H1 (cell line): ENCODE data around the gene CCDC141. TPM values are rescaled to one million over a fixed set of nuclear protein-coding genes. Genes with fewer than 3 reads are reported as not detected.

ENCODE experiments used
- CTCF ChIA-PET: fragments of 300-600 bp; sonication (Branson Sonifier 250); formaldehyde crosslinking; loops from one replicate; lab custom pipeline; 2021; ENCODE audit not compliant: partially characterized antibody; lab: Charles Lee
- POLR2A ChIA-PET: fragments of 300-600 bp; sonication (Branson Sonifier 250); formaldehyde crosslinking; loops from one replicate; lab custom pipeline; 2021; ENCODE audit warnings: inconsistent platforms; ENCODE audit not compliant: partially characterized antibody; lab: Charles Lee
- DNase-seq, 2 experiments: peaks; one replicate each; pipeline versions ENCODE4 v3.0.0 to v3.0.0-alpha.2; 2010 to 2022; ENCODE audit warnings: low spot score in 2 of 2, low read depth in 1 of 2, mixed read lengths in 1 of 2
- FAIRE-seq: peaks from 2 replicates; lab custom pipeline; 2011; peaks lifted over from hg19 to GRCh38; lab: Jason Lieb, UNC
- H2AFZ ChIP-seq: 2 replicates; pipeline ENCODE4 v1.8.1; 2012; ENCODE audit warnings: low read length, inconsistent platforms
- H2AK5ac ChIP-seq: 2 replicates; pipeline ENCODE4 v1.6.1; 2013; ENCODE audit warnings: low read depth, low read length
- H2BK120ac ChIP-seq: replicated peaks from 2 replicates; pipeline ENCODE3; 2013; ENCODE audit warnings: low read depth, low read length, inconsistent platforms
- H2BK12ac ChIP-seq: 2 replicates; pipeline ENCODE4 v1.6.1; 2013; ENCODE audit warnings: low read depth, low read length
- H2BK15ac ChIP-seq: 2 replicates; pipeline ENCODE4 v1.6.1; 2013; ENCODE audit warnings: low read length
- H2BK20ac ChIP-seq: 2 replicates; pipeline ENCODE4 v1.6.1; 2013; ENCODE audit warnings: low read length
- H2BK5ac ChIP-seq: 2 replicates; pipeline ENCODE4 v1.6.1; 2013; ENCODE audit warnings: low read depth, low read length
- H3K14ac ChIP-seq: 2 replicates; pipeline ENCODE4 v1.6.1; 2013; ENCODE audit warnings: inconsistent platforms; ENCODE audit not compliant: insufficient read length
- H3K18ac ChIP-seq: 2 replicates; pipeline ENCODE4 v1.6.1; 2013; ENCODE audit warnings: low read length; ENCODE audit errors: extremely low read depth
- H3K23ac ChIP-seq: 2 replicates; pipeline ENCODE4 v1.6.1; 2013; ENCODE audit warnings: inconsistent platforms; ENCODE audit not compliant: insufficient read length
- H3K23me2 ChIP-seq: 2 replicates; pipeline ENCODE4 v1.6.1; 2013; ENCODE audit warnings: low read depth, low read length
- H3K27ac ChIP-seq: 2 replicates; pipeline ENCODE4 v1.6.1; 2011; ENCODE audit warnings: low read depth, low read length, inconsistent platforms
- H3K27me3 ChIP-seq, 4 experiments: replicated peaks in 1 of 4; 1 replicate in 1 of 4; 2 replicates in 3 of 4; pipeline versions ENCODE4 v1.6.1 to v1.8.1; 2011 to 2013; ENCODE audit warnings: low read length in 3 of 4, mild to moderate bottlenecking in 3 of 4, inconsistent platforms in 2 of 4, mixed read lengths in 2 of 4, moderate library complexity in 1 of 4; ENCODE audit not compliant: control insufficient read depth in 3 of 4, insufficient read depth in 3 of 4; ENCODE audit errors: extremely low read depth in 1 of 4
- H3K36me3 ChIP-seq, 4 experiments: 2 replicates each; pipeline versions ENCODE4 v1.6.1 to v1.8.1; 2011 to 2013; ENCODE audit warnings: mild to moderate bottlenecking in 4 of 4, low read length in 3 of 4, moderate library complexity in 2 of 4, control low read depth in 1 of 4, inconsistent platforms in 1 of 4; ENCODE audit not compliant: insufficient read depth in 4 of 4, control insufficient read depth in 2 of 4
- H3K4ac ChIP-seq: replicated peaks from 2 replicates; pipeline ENCODE3; 2013; ENCODE audit warnings: low read length, low read depth, mixed read lengths, inconsistent platforms; ENCODE audit not compliant: insufficient read length
- H3K4me1 ChIP-seq, 4 experiments: replicated peaks in 1 of 4; 1 replicate in 1 of 4; 2 replicates in 3 of 4; pipeline versions ENCODE4 v1.6.1 to v1.8.1; 2011 to 2013; ENCODE audit warnings: low read length in 3 of 4, inconsistent platforms in 2 of 4, mixed read lengths in 1 of 4; ENCODE audit not compliant: insufficient read depth in 4 of 4, control insufficient read depth in 3 of 4
- H3K4me2 ChIP-seq, 2 experiments: 2 replicates each; pipeline versions ENCODE4 v1.6.1 to v1.8.1; 2011 to 2013; ENCODE audit warnings: low read depth in 2 of 2, low read length in 2 of 2, control low read depth in 1 of 2, inconsistent platforms in 1 of 2, mild to moderate bottlenecking in 1 of 2; ENCODE audit not compliant: insufficient read depth in 1 of 2
- H3K4me3 ChIP-seq, 4 experiments: fragments of 200-600, 300-600 bp in 1 of 4; sonication (generic), shearing (Covaris generic), sonication (Bioruptor Twin) in 1 of 4; 2 replicates each; pipeline versions ENCODE4 v1.5.1 to v1.8.1; 2011 to 2016; ENCODE audit warnings: low read length in 4 of 4, low read depth in 3 of 4, control low read depth in 2 of 4, inconsistent platforms in 2 of 4, mild to moderate bottlenecking in 2 of 4, mixed read lengths in 1 of 4, moderate library complexity in 1 of 4; ENCODE audit not compliant: insufficient read depth in 2 of 4; ENCODE audit errors: extremely low read depth in 1 of 4
- H3K56ac ChIP-seq: replicated peaks from 2 replicates; pipeline ENCODE3; 2013; ENCODE audit warnings: low read depth, mild to moderate bottlenecking, mixed read lengths, low read length, inconsistent platforms; ENCODE audit not compliant: insufficient read length
- H3K79me1 ChIP-seq: 2 replicates; pipeline ENCODE4 v1.6.1; 2013; ENCODE audit warnings: low read depth, low read length, control low read depth
- H3K79me2 ChIP-seq, 2 experiments: 2 replicates each; pipeline versions ENCODE4 v1.6.1 to v1.8.1; 2012 to 2013; ENCODE audit warnings: low read length in 2 of 2, mild to moderate bottlenecking in 2 of 2, inconsistent platforms in 1 of 2; ENCODE audit not compliant: insufficient read depth in 2 of 2, control insufficient read depth in 1 of 2
- H3K9ac ChIP-seq, 4 experiments: replicated peaks in 1 of 4; 1 replicate in 1 of 4; 2 replicates in 3 of 4; pipeline versions ENCODE4 v1.6.1 to v1.8.1; 2011 to 2013; ENCODE audit warnings: low read depth in 3 of 4, low read length in 3 of 4, control low read depth in 2 of 4, mild to moderate bottlenecking in 2 of 4, moderate library complexity in 2 of 4, inconsistent platforms in 1 of 4; ENCODE audit errors: extremely low read depth in 1 of 4
- H3K9me3 ChIP-seq, 2 experiments: 2 replicates each; pipeline versions ENCODE4 v1.6.1 to v1.8.1; 2012 to 2013; ENCODE audit warnings: mild to moderate bottlenecking in 2 of 2, moderate library complexity in 2 of 2, control low read depth in 1 of 2, inconsistent platforms in 1 of 2, low read depth in 1 of 2, low read length in 1 of 2, mixed read lengths in 1 of 2; ENCODE audit not compliant: insufficient read depth in 2 of 2
- H4K20me1 ChIP-seq, 2 experiments: replicated peaks in 1 of 2; 2 replicates each; pipeline versions ENCODE3 to v1.8.1; 2011 to 2013; ENCODE audit warnings: inconsistent platforms in 2 of 2, low read length in 2 of 2, mild to moderate bottlenecking in 1 of 2; ENCODE audit not compliant: insufficient read depth in 2 of 2, control insufficient read depth in 1 of 2
- H4K5ac ChIP-seq: 2 replicates; pipeline ENCODE4 v1.6.1; 2013; ENCODE audit warnings: low read length, low read depth, mixed read lengths, inconsistent platforms; ENCODE audit not compliant: insufficient read length
- H4K8ac ChIP-seq: 2 replicates; pipeline ENCODE4 v1.8.0; 2013; ENCODE audit warnings: mild to moderate bottlenecking, moderate library complexity, low read length, inconsistent platforms; ENCODE audit not compliant: insufficient read depth; ENCODE audit errors: extremely low read depth
- H4K91ac ChIP-seq: replicated peaks from 2 replicates; pipeline ENCODE3; 2013; ENCODE audit warnings: low read length, mixed read lengths, inconsistent platforms; ENCODE audit not compliant: insufficient read length
- BCL11A ChIP-seq, 2 experiments: IDR thresholded peaks; one replicate each; pipeline ENCODE4 v1.6.1; 2011; ENCODE audit warnings: low read depth in 2 of 2, low read length in 2 of 2, mild to moderate bottlenecking in 2 of 2
- CREB1 ChIP-seq: IDR thresholded peaks from 2 replicates; pipeline ENCODE4 v1.6.1; 2012; ENCODE audit warnings: inconsistent platforms
- GABPA ChIP-seq: IDR thresholded peaks from 2 replicates; pipeline ENCODE4 v1.6.1; 2011; ENCODE audit warnings: mild to moderate bottlenecking, low read length, moderate library complexity, borderline replicate concordance; ENCODE audit not compliant: insufficient read depth
- KDM1A ChIP-seq: fragments of 200-600, 300-600 bp; sonication (generic); IDR thresholded peaks from 2 replicates; pipeline ENCODE4 v1.7.1; 2016; ENCODE audit warnings: mild to moderate bottlenecking, low read length, borderline replicate concordance
- SP2 ChIP-seq: IDR thresholded peaks from 2 replicates; pipeline ENCODE4 v1.6.1; 2012; ENCODE audit warnings: mild to moderate bottlenecking, low read length, inconsistent platforms
- TEAD4 ChIP-seq: IDR thresholded peaks from 2 replicates; pipeline ENCODE4 v1.6.1; 2012; ENCODE audit warnings: low read depth, low read length, inconsistent platforms, mixed read lengths
- WGBS, 2 experiments: shearing (Covaris generic) in 1 of 2; methylation state at CpG; one replicate each; pipeline versions ENCODE4 v1.1.6 to v1.1.7; 2013 to 2015; ENCODE audit warnings: low lambda C conversion rate in 2 of 2, mixed read lengths in 2 of 2, inconsistent platforms in 1 of 2, low coverage in 1 of 2, missing lambda C conversion rate in 1 of 2; ENCODE audit not compliant: insufficient replicate concordance in 2 of 2, insufficient coverage in 1 of 2, insufficient read length in 1 of 2; ENCODE audit errors: extremely low coverage in 1 of 2, missing lambda C conversion rate in 1 of 2; 5-methylcytosine and 5-hydroxymethylcytosine counted together
- polyA plus RNA-seq, 7 experiments: library from polyadenylated mRNA; depleted of rRNA in 3 of 7; stranded (reverse) in 5 of 7; unstranded in 2 of 7; fragments of >200 nt in 5 of 7; fragments of 200-250 nt in 2 of 7; gene quantifications; 1 replicate in 5 of 7; 2 replicates in 1 of 7; 4 replicates in 1 of 7; pipeline versions ENCODE4 v1.2.1 to v1.2.3, GENCODE V29; 2011 to 2013; ENCODE audit warnings: missing spikeins in 2 of 7, mixed read lengths in 2 of 7
- total RNA-seq: library from RNA; stranded (reverse); fragmentation: NEBNext Ultra II Directional; extraction: Animal tissue kit (Norgen Biotek cat#: 25700); gene quantifications from 2 replicates; pipeline ENCODE4 v1.2.1, GENCODE V29; 2021

The CCDC141 gene
- total and polyA plus RNA-seq, 2 of the 8 experiments (the other 6 are each of a cell fraction or from before 2014, with no cell fraction given) = 0.56 to 21.6 TPM

GRCh38 chr2:178846458-178846802, 203.5 kb downstream of the CCDC141 start:
- H3K56ac ChIP-seq = no peak overlapping the region
- no peaks in the 10 kb centered on the region for H3K23me2 ChIP-seq
- no peak overlapping the region for H4K91ac ChIP-seq
- peaks cover 0 to 3% of the 10 kb centered on the region in 2 experiments; a peak in 1 of 4 replicates for H3K9me3 ChIP-seq
- no peak overlapping the region for H3K14ac ChIP-seq
- no peak overlapping the region for H2BK120ac ChIP-seq
- H2BK12ac ChIP-seq = no peak overlapping the region
- FAIRE-seq (no peak), DNase-seq (no peak)
- H2AK5ac ChIP-seq = no peak overlapping the region
- no peak overlapping the region for H3K9ac ChIP-seq
- H3K4ac ChIP-seq = no peak overlapping the region
- no peak overlapping the region for H3K27ac ChIP-seq
- H2BK20ac ChIP-seq = no peak overlapping the region
- no peak overlapping the region for H4K5ac ChIP-seq
- H3K79me1 ChIP-seq = no peaks in the 10 kb centered on the region
- no peak overlapping the region for H2BK15ac ChIP-seq
- H2AFZ ChIP-seq = no peak overlapping the region
- ChIA-PET CTCF (no interaction called here), POLR2A (no interaction called here)
- H3K36me3 ChIP-seq = no peaks in the 10 kb centered on the region; a peak in 1 of 8 replicates
- H3K27me3 ChIP-seq = no peaks in the 10 kb centered on the region
- no peaks in the 10 kb centered on the region for H4K20me1 ChIP-seq
- no peak overlapping the region for H2BK5ac ChIP-seq
- peaks cover 0 to 13% (median 7%) of the 10 kb centered on the region in 4 experiments; a peak in 3 of 7 replicates for H3K4me1 ChIP-seq
- no peaks in the 10 kb centered on the region for H3K79me2 ChIP-seq
- no peak overlapping the region for H4K8ac ChIP-seq
- no peak overlapping the region for H3K18ac ChIP-seq
- WGBS, 2 experiments = 69% methylated on average over 2 of the region's 2 CpGs; no CpG with 5 or more reads in 1 of the 2 experiments
- peak overlapping the region; percentile 30 to 34; a peak in 2 of 4 replicates for H3K4me2 ChIP-seq
- no peak overlapping the region for H3K4me3 ChIP-seq
- no peak overlapping the region for H3K23ac ChIP-seq
- no peak for TF ChIP-seq TEAD4
- no peak for TF ChIP-seq KDM1A
- no peak for TF ChIP-seq SP2
- TF ChIP-seq GABPA = no peak
- TF ChIP-seq BCL11A (IDR thresholded peaks at IDR 0.05; ENCODE audit: low read depth in 2 of 2, low read length in 2 of 2) = no peak
- TF ChIP-seq CREB1 = no peak
